ENCODE results near the gene KLHL25.

KLHL25 gene

GRCh38 chr15:85777250-85778106, 17.2 kb downstream of the KLHL25 start:
- no peak for DNase-seq (ENCODE audit: low read depth)

- no peak for DNase-seq (ENCODE audit: low read depth)
Measured at GRCh38 chr15:85773970-85774369, 20.8 kb downstream of the KLHL25 start.

- no peak for DNase-seq (ENCODE audit: low read depth)
Measured at GRCh38 chr15:85773249-85773648, 21.5 kb downstream of the KLHL25 start.

GRCh38 chr15:85772668-85773067, 22.1 kb downstream of the KLHL25 start:
- DNase-seq (ENCODE audit: low read depth) = no peak

- DNase-seq (ENCODE audit: low read depth) = peak; percentile 51
Measured at GRCh38 chr15:85771781-85772445, 22.8 kb downstream of the KLHL25 start.

GRCh38 chr15:85771271-85771670, 23.5 kb downstream of the KLHL25 start:
- DNase-seq (ENCODE audit: low read depth) = no peak

GRCh38 chr15:85770096-85771041, 24.4 kb downstream of the KLHL25 start:
- DNase-seq (ENCODE audit: low read depth) = no peak

GRCh38 chr15:85769182-85769900, 25.4 kb downstream of the KLHL25 start:
- DNase-seq (ENCODE audit: low read depth) = no peak

GRCh38 chr15:85768595-85769168, 26.0 kb downstream of the KLHL25 start:
- no peak for DNase-seq (ENCODE audit: low read depth)

- no peak for DNase-seq (ENCODE audit: low read depth)
Measured at GRCh38 chr15:85767785-85768529, 26.8 kb downstream of the KLHL25 start.

- DNase-seq (ENCODE audit: low read depth) = no peak
Measured at GRCh38 chr15:85766001-85766831, 28.5 kb downstream of the KLHL25 start.

- DNase-seq (ENCODE audit: low read depth) = peak; percentile 40
Measured at GRCh38 chr15:85764649-85765277, 30.0 kb downstream of the KLHL25 start.

- DNase-seq (ENCODE audit: low read depth) = no peak
Measured at GRCh38 chr15:85763673-85764633, 30.8 kb downstream of the KLHL25 start.

GRCh38 chr15:85763157-85763556, 31.6 kb downstream of the KLHL25 start:
- DNase-seq (ENCODE audit: low read depth) = no peak

- DNase-seq (ENCODE audit: low read depth) = no peak
Measured at GRCh38 chr15:85762756-85763127, 32.0 kb downstream of the KLHL25 start.

- DNase-seq (ENCODE audit: low read depth) = no peak
Measured at GRCh38 chr15:85762039-85762755, 32.5 kb downstream of the KLHL25 start.

- no peak for DNase-seq (ENCODE audit: low read depth)
Measured at GRCh38 chr15:85761635-85762034, 33.1 kb downstream of the KLHL25 start.
